ENCODE results near the gene NKX2-2. TPM values are rescaled to one million over a fixed set of nuclear protein-coding genes. Genes with fewer than 3 reads are reported as not detected.
A peak's percentile ranks its signal among the peaks of the same experiment; 100 is the strongest.

The NKX2-2 gene
- total and polyA plus RNA-seq, 2 of the 8 experiments (the other 6 are each of a cell fraction or from before 2014, with no cell fraction given), result not detected

- no peak for TF ChIP-seq CHD7 (IDR thresholded peaks at IDR 0.05; ENCODE audit: insufficient replicate concordance, low read length)
- TF ChIP-seq EZH2 (IDR thresholded peaks at IDR 0.05; ENCODE audit: low read depth, low read length, severe bottlenecking), result peak; percentile 73
- peak; percentile 89 for TF ChIP-seq RNF2 (IDR thresholded peaks at IDR 0.05; ENCODE audit: borderline replicate concordance, low read depth, low read length, missing control alignments, poor library complexity, severe bottlenecking)
- no peak for TF ChIP-seq BCL11A (IDR thresholded peaks at IDR 0.05; ENCODE audit: low read depth in 2 of 2, low read length in 2 of 2)
- peak; percentile 29 for TF ChIP-seq KDM4A (IDR thresholded peaks at IDR 0.05; ENCODE audit: low read depth, low read length, severe bottlenecking)
- TF ChIP-seq MAX (IDR thresholded peaks at IDR 0.05), result peak; percentile 44
- TF ChIP-seq SUZ12 (IDR thresholded peaks at IDR 0.05; ENCODE audit: low read length), result peak; percentile 82
Measured at GRCh38 chr20:21520702-21521595, 7.1 kb upstream of the NKX2-2 start (continued).
